Epithelial cell of proximal tubule (primary cell): ENCODE results near the gene CFAP298. TPM values are rescaled to one million over a fixed set of nuclear protein-coding genes. Genes with fewer than 3 reads are reported as not detected.
A peak's percentile ranks its signal among the peaks of the same experiment; 100 is the strongest.
"Not testable (repeated sequence)": the region's sequence is repeated elsewhere in the genome, so short reads cannot be mapped to it uniquely, and the experiment has no call there.

Experiments
- DNase-seq: peaks from one replicate; pipeline ENCODE4 v3.0.0-alpha.2; 2011; ENCODE audit warnings: low read depth
- H3K4me3 ChIP-seq: 2 replicates; pipeline ENCODE4 v1.5.1; 2011; ENCODE audit warnings: low read depth, mild to moderate bottlenecking, low read length
- CTCF ChIP-seq: conservative IDR thresholded peaks from 2 replicates; pipeline ENCODE4 v1.5.1; 2012; ENCODE audit warnings: low read depth, mild to moderate bottlenecking, low read length
- total RNA-seq: library from RNA; depleted of rRNA; stranded (reverse); fragments of >200 nt; gene quantifications from 2 replicates; pipeline ENCODE4 v1.2.3, GENCODE V29; 2015

Gene CFAP298
- total RNA-seq, 1 donor from 2014 or later = 70.5 TPM

- H3K4me3 ChIP-seq = no peak overlapping the region
- no peak for TF ChIP-seq CTCF
- peak; percentile 67 for DNase-seq
These were observed 29.8 kb upstream of the CFAP298 start for GRCh38 chr21:32641710-32642698.

GRCh38 chr21:32626621-32627196 is 14.5 kb upstream of the CFAP298 start:
- no peak for TF ChIP-seq CTCF
- no peak overlapping the region for H3K4me3 ChIP-seq
- no peak for DNase-seq

DNA sequence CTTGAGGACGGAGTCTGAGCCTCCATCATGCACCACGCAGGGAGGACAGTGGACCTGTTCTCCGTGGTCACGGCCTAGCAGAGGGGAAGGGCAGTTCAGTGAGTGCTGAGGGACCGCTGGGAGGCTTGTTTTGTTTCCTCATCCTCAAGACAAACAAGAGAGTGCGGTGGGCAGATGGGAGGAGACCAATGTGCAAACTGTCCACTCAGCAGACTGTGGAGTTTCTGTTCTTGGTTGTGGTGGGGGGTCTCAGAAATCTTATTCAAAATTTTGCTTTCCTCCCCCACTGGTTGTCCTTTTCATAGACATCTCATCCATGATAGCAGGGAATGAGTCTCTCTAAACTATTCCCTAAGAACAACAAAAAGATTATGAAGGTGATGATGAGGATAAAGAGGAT is 6.0 kb upstream of the CFAP298 start:
- not testable (repeated sequence) for DNase-seq, H3K4me3 ChIP-seq

GRCh38 chr21:32613436-32614043 is 1.4 kb upstream of the CFAP298 start:
- DNase-seq = no peak
- TF ChIP-seq CTCF = no peak
- H3K4me3 ChIP-seq = peak overlapping the region; percentile 99

DNA sequence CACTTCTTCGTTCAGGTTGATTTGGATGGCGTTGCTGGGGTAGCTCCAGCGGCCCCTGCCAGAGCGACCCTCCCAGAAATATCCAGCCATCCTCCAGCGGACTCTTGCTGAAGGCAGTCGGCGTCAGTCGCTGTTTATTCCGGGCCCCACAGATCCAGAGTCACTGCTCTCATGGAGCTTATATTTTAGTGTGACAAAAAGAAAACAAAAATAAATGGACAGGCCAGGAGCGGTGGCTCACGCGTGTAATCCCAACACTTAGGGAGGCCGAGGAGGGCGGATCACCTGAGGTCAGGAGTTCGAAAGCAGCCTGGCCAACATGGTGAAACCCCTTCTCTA is 791 bp upstream of the CFAP298 start:
- TF ChIP-seq CTCF = no peak
- no peak for DNase-seq
- H3K4me3 ChIP-seq = peak overlapping the region; percentile 99

GRCh38 chr21:32611471-32611997 is 643 bp downstream of the CFAP298 start:
- no peak for TF ChIP-seq CTCF
- DNase-seq = no peak
- peak overlapping the region; percentile 99 for H3K4me3 ChIP-seq

DNA sequence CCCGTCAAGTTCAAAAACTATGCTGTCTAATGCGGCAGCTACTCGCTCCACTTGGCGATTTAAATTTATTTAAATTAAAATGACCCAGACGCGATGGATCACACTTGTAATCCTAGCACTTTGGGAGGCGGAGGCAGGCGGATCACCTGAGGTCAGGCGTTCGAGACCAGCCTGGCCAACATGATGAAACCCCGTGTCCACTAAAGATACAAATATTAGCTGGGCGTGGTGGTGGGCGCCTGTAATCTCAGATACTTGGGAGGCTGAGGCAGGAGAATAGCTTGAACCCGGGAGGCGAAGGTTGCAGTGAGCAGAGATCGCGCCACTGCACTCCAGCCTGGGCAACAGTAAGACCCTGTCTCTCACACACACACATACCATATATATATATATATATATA is 1.2 kb downstream of the CFAP298 start:
- H3K4me3 ChIP-seq = peak overlapping the region; percentile 99
- DNase-seq = not testable (repeated sequence)

DNA sequence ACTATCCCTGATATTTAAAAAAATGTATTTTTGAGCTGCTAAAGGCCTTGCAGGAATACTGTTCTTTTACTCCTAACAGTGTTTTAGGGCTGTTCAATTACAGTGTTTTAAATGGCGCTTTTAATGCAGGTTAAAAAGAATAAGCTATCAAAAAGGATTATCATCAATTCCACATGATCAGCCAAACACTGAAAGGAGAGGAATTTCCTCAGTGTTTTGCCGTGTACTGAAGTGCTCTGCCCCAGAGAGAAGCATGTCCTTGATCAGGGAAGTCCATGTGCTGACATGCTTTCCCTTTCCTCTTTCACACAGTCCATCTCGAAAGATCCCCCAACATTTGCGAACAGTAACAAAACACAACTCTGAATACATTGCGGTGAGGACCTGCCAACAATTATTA is 3.3 kb downstream of the CFAP298 start:
- DNase-seq = no peak
- H3K4me3 ChIP-seq = no peak overlapping the region
- TF ChIP-seq CTCF = no peak
